Measurements from ENCODE around the gene SMIM12.

- TF ChIP-seq CTCF (IDR thresholded peaks at IDR 0.05; ENCODE audit: low read length) (no peak), EZH2phosphoT487 (IDR thresholded peaks at IDR 0.05; ENCODE audit: low read length) (no peak)
These were observed 42.4 kb upstream of the SMIM12 start for GRCh38 chr1:34901919-34902318.
